Heart left ventricle (tissue), 16 donors: Measurements from ENCODE around the gene LY6G6F. TPM values are rescaled to one million over a fixed set of nuclear protein-coding genes. Genes with fewer than 3 reads are reported as not detected.

ENCODE experiments used
- ATAC-seq, 4 donors: fragments of 200-7000 bp; cut with Tn5 transposase; one replicate each; pipeline ENCODE4 v1.9.1; 2020 to 2022; ENCODE audit warnings: moderate library complexity in 4 of 4, mild to moderate bottlenecking in 3 of 4, moderate number of reproducible peaks in 1 of 4
- DNase-seq, 5 donors: peaks; one replicate each; pipeline ENCODE4 v3.0.0-alpha.2; 2020
- H3K27ac ChIP-seq, 12 donors: fragments of 200-600 bp; sonication (generic) in 4 of 12; one replicate each; pipeline versions ENCODE4 v1.5.0 to v1.8.0; 2016 to 2022; ENCODE audit warnings: mild to moderate bottlenecking in 2 of 12
- H3K27me3 ChIP-seq, 9 donors: fragments of 200-600 bp; sonication (generic) in 2 of 9; one replicate each; pipeline versions ENCODE4 v1.5.1 to v1.8.0; 2016 to 2022; ENCODE audit warnings: mild to moderate bottlenecking in 3 of 9
- H3K36me3 ChIP-seq, 9 donors: fragments of 200-600 bp; sonication (generic) in 2 of 9; one replicate each; pipeline versions ENCODE4 v1.5.0 to v1.8.0; 2018 to 2022; ENCODE audit warnings: mild to moderate bottlenecking in 2 of 9
- H3K4me1 ChIP-seq, 12 donors: fragments of 200-600 bp; sonication (generic) in 4 of 12; one replicate each; pipeline versions ENCODE4 v1.5.0 to v1.8.0; 2016 to 2022; ENCODE audit warnings: mild to moderate bottlenecking in 3 of 12
- H3K4me3 ChIP-seq, 12 donors: fragments of 200-600 bp; sonication (generic) in 4 of 12; one replicate each; pipeline versions ENCODE4 v1.5.0 to v1.8.0; 2017 to 2022; ENCODE audit warnings: mild to moderate bottlenecking in 9 of 12, moderate library complexity in 4 of 12
- H3K9me3 ChIP-seq, 12 donors: fragments of 200-600 bp; sonication (generic) in 4 of 12; one replicate each; pipeline versions ENCODE4 v1.5.0 to v1.8.0; 2016 to 2022; ENCODE audit warnings: mild to moderate bottlenecking in 1 of 12
- POLR2A ChIP-seq, 2 donors: fragments of 450-650 bp; IDR thresholded peaks; one replicate each; pipeline ENCODE4 v1.6.1; 2017; ENCODE audit warnings: antibody characterized with exemption in 2 of 2, mild to moderate bottlenecking in 2 of 2, moderate library complexity in 2 of 2
- WGBS, 4 donors: extraction: QIAGEN DNeasy Blood & Tissue Kit in 2 of 4; methylation state at CpG; one replicate each; pipeline versions ENCODE4 v1.1.5 to v1.1.7; 2013 to 2018; 5-methylcytosine and 5-hydroxymethylcytosine counted together
- intact Hi-C, 10 donors: fragments of 100-400 bp; cut with DNase I; formaldehyde crosslinking; loops; one replicate each; pipeline versions ENCODE4 v1.11.1 to v1.14.2; 2022
- polyA plus RNA-seq, 2 donors: library from polyadenylated mRNA; stranded (reverse); fragments of 200-250 nt; gene quantifications; one replicate each; pipeline ENCODE4 v1.2.3, GENCODE V29; 2013
- total RNA-seq, 9 donors: library from RNA; depleted of rRNA in 2 of 9; stranded (reverse); fragments of >200 nt in 2 of 9; fragmentation: NEBNext Ultra II Directional in 3 of 9; extraction: Animal tissue kit (Norgen Biotek cat#: 25700) in 3 of 9; gene quantifications; one replicate each; pipeline versions ENCODE4 v1.1.0 to v1.2.4, GENCODE V29; 2016 to 2023
- TF ChIP-seq, protein P1 (sequence below), 12 donors: fragments of 200-600 bp; sonication (generic) in 4 of 12; IDR thresholded peaks; one replicate each; pipeline versions ENCODE4 v1.5.0 to v1.8.0; 2018 to 2022; ENCODE audit warnings: antibody characterized with exemption in 12 of 12, mild to moderate bottlenecking in 5 of 12
- donor health status: ischemic (EF 13 %, LVEDD 7.1; RV severe dilation, severe dysfunction).
- donor health status: healthy with polysubstance abuse.
- donor health status: DM: no; HTN: yes; CAD: no.
- donor health status: DM: no; HTN: no; CAD: no.
- donor health status: ischemic (EF 25% LVEDD 6.9; RV normal size, moderate dysfunction).
- donor health status: ischemic (EF 25% LVEDD 5.7; RV mildly dilated, moderate dysfunction).
- donor health status: healthy.
- donor health status: DM: yes; HTN: yes; CAD: no.
- donor health status: ischemic (EF 35%, LVEDD 5.7; RV mildly dilated, moderate dysfunction).
- donor health status: nonischemic (EF 11% LVEDD 7.7; RV severe dilation, severe dysfunction).
- donor health status: DM: yes; HTN: yes; CAD: no.
- donor health status: PGD.
- donor health status: ischemic (EF 29% LVEDD 5.4; RV normal size, mild dysfunction).
- donor health status: nonischemic (EF 23%, LVEDD 6.1; RV moderate dilation, normal function).

Gene LY6G6F
- total and polyA plus RNA-seq, 11 donors, result not detected

GRCh38 chr6:31713991-31714684 lies 7.5 kb downstream of the LY6G6F start:
- no peak overlapping the region for H3K4me3 ChIP-seq
- ATAC-seq (no peak), DNase-seq (peak in 1 of 5 donors; percentile 2)
- TF ChIP-seq POLR2A (IDR thresholded peaks at IDR 0.05), result no peak
- TF ChIP-seq, protein P1, sequence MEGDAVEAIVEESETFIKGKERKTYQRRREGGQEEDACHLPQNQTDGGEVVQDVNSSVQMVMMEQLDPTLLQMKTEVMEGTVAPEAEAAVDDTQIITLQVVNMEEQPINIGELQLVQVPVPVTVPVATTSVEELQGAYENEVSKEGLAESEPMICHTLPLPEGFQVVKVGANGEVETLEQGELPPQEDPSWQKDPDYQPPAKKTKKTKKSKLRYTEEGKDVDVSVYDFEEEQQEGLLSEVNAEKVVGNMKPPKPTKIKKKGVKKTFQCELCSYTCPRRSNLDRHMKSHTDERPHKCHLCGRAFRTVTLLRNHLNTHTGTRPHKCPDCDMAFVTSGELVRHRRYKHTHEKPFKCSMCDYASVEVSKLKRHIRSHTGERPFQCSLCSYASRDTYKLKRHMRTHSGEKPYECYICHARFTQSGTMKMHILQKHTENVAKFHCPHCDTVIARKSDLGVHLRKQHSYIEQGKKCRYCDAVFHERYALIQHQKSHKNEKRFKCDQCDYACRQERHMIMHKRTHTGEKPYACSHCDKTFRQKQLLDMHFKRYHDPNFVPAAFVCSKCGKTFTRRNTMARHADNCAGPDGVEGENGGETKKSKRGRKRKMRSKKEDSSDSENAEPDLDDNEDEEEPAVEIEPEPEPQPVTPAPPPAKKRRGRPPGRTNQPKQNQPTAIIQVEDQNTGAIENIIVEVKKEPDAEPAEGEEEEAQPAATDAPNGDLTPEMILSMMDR (IDR thresholded peaks at IDR 0.05), result no peak
- H3K4me1 ChIP-seq, result peaks cover 0 to 11% (median 0%) of the 10 kb centered on the region in 12 donors
- intact Hi-C loops, result no loop called here
- H3K27me3 ChIP-seq, result no peaks in the 10 kb centered on the region
- H3K27ac ChIP-seq, result no peak overlapping the region
- H3K9me3 ChIP-seq, result no peaks in the 10 kb centered on the region
- no peaks in the 10 kb centered on the region for H3K36me3 ChIP-seq
- 47 to 53% (median 49%) methylated on average over 5 of the region's 5 CpGs for WGBS, 4 donors

GRCh38 chr6:31715022-31715958 lies 8.6 kb downstream of the LY6G6F start, which contains the start of gene LY6G6D:
Gene LY6G6D, plus strand, starts transcription at chr6:31715348. Its CDS starts 8 bp downstream, at chr6:31715356.
- no peaks in the 10 kb centered on the region for H3K9me3 ChIP-seq
- no peaks in the 10 kb centered on the region for H3K36me3 ChIP-seq
- DNase-seq (peak in 1 of 5 donors; percentile 6), ATAC-seq (no peak)
- no peaks in the 10 kb centered on the region for H3K27me3 ChIP-seq
- H3K4me1 ChIP-seq, result peaks cover 0 to 11% (median 0%) of the 10 kb centered on the region in 12 donors
- peak within 1 kb of the TSS in 1 of 12 donors; percentile 51 for H3K27ac ChIP-seq
- TF ChIP-seq, protein P1 (IDR thresholded peaks at IDR 0.05), result no peak
- no peak for TF ChIP-seq POLR2A (IDR thresholded peaks at IDR 0.05)
- no peak within 1 kb of the TSS for H3K4me3 ChIP-seq
- 72 to 81% (median 80%) methylated on average over 16 of the region's 16 CpGs for WGBS, 4 donors
- intact Hi-C loops, result no loop called here

DNA sequence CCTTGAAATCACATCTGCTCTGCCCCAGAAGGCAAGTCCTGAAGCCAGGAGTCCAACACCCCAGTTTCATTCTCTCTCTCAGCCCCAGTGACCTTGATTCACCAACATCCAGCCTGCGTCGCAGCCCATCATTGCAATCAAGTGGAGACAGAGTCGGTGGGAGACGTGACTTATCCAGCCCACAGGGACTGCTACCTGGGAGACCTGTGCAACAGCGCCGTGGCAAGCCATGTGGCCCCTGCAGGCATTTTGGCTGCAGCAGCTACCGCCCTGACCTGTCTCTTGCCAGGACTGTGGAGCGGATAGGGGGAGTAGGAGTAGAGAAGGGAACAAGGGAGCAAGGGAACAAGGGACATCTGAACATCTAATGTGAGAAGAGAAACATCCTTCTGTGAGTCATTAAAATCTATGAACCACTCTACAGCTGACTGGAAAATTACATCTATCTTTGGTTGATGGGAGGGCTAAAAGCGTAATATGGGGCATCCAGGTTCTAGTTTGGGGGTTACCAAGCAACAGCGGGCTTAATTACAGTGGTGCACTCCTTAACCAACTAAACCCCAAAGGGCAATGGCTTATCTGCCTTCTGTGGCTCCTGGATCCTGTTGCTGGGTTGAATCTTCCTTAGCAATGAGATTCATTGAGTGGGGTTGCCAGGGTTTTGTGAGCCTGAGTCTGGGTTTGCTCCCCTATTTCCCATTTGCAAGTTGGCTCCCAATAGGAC lies 11.0 kb downstream of the LY6G6F start:
- no peaks in the 10 kb centered on the region for H3K36me3 ChIP-seq
- intact Hi-C loops, result no loop called here
- H3K4me3 ChIP-seq, result no peak overlapping the region
- 61 to 75% (median 68%) methylated on average over 10 of the region's 10 CpGs for WGBS, 4 donors
- H3K9me3 ChIP-seq, result no peaks in the 10 kb centered on the region
- ATAC-seq (no peak), DNase-seq (no peak)
- TF ChIP-seq, protein P1 (IDR thresholded peaks at IDR 0.05), result no peak
- TF ChIP-seq POLR2A (IDR thresholded peaks at IDR 0.05), result no peak
- no peaks in the 10 kb centered on the region for H3K4me1 ChIP-seq
- no peak overlapping the region for H3K27ac ChIP-seq
- no peaks in the 10 kb centered on the region for H3K27me3 ChIP-seq
